Hindlimb muscle (tissue), 1 donor: ENCODE results near the gene SIDT1. TPM values are rescaled to one million over a fixed set of nuclear protein-coding genes. Genes with fewer than 3 reads are reported as not detected.

Experiments used
- DNase-seq: peaks from one replicate; pipeline ENCODE4 v3.0.0-alpha.2; 2013
- polyA plus RNA-seq: library from polyadenylated mRNA; unstranded; fragments of 120-200 nt; gene quantifications from one replicate; pipeline ENCODE4 v1.2.1, GENCODE V29; 2013; ENCODE audit not compliant: insufficient read length

Gene SIDT1
- polyA plus RNA-seq, 1 donor: 1.7 TPM

DNA sequence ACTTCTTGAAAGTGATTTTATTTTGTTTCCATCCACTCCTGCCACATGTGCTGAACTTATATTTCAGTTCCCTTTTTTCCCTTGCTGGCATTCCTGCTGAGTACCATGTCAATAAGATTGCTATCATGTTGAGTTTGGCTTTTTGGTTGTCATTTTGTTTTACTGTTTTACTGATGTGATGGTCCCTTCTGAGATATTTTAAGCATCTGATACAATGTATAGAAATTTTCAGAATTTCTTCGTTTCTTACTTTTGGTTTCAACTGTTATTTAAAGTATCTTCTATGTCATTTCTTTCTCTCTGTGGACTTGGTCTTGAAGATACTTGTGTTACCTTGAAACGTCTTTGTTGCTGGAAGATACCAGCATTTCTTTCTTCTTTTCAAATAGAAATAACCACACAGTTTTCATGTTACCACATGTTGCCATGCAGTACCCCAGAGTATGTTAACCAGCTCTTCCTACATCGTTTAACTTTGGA lies 14.1 kb downstream of the SIDT1 start:
- no peak for DNase-seq

DNA sequence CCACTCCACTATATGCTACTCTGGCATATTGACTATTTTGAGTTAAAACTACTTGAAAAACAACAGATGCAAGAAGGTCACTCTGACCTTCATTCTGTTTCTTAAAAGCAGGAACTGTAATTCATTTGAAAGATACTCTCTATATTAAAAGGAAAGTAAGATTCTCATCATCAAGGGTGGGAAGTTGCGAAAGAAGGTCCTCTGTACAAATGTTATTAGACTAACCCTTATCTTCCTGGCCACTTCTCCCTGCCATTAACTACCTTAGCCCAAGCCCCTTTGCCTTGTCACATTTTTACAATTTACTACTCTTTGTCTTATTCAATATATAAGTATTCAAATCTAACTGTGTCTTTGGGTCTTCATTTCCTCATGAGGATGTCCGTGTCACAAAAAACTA lies 16.1 kb downstream of the SIDT1 start:
- DNase-seq: no peak

DNA sequence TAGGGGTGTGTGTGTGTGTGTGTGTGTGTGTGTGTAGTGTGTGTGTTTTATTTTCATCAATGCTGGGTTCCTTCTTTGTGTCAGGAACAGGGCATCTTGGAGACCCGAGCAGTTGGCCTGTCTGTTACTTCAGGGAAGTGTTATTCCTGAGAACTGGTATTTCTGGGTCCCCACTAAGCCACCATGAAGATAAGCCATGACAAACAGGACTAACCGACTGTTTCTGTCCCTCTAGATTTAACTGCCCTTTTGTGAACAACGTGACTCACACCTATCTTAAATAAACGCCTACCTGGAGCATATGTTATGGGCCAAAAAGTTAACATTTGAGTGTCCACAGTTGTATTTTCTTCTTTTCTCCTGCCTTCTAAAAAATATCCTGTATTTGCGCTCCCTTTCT lies 19.5 kb downstream of the SIDT1 start:
- no peak for DNase-seq

DNA sequence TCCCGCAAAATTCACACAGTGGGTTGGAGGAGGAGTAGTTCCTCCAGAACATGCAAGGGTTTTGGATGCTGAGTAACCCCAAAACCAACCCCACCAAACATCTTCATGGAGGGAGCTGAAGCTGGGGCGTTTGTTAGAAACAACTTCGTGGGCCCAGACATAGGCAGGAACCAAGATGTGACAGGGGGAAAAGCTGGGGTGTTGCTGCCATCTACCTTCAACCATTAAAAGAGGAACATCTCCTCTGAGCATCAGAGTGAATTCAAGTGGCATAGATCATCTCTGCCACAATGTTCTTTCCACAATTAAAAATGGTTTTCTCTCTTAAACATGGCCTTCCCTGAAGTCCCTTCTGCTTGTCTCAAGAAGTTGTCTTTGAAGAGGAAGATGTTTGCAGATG lies 20.5 kb downstream of the SIDT1 start:
- no peak for DNase-seq

DNA sequence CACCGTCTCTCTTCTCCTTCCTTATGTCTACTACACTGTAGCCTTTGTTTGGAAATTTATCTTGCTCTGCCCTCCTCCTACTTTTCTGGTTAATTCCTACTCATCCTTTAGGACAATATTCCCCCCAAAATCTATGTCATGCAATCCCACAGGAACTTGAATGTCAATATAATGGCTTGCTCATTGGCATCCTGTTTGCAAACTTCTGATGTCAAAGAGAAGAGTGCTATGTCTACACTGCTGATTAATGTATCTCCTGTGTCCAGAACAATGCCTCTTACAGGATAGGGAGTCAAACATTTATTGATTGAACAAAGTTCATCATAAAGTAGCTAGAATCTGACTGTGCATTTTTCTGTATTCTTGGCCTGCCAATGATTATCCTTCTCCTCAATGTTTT lies 22.8 kb downstream of the SIDT1 start:
- DNase-seq: no peak

DNA sequence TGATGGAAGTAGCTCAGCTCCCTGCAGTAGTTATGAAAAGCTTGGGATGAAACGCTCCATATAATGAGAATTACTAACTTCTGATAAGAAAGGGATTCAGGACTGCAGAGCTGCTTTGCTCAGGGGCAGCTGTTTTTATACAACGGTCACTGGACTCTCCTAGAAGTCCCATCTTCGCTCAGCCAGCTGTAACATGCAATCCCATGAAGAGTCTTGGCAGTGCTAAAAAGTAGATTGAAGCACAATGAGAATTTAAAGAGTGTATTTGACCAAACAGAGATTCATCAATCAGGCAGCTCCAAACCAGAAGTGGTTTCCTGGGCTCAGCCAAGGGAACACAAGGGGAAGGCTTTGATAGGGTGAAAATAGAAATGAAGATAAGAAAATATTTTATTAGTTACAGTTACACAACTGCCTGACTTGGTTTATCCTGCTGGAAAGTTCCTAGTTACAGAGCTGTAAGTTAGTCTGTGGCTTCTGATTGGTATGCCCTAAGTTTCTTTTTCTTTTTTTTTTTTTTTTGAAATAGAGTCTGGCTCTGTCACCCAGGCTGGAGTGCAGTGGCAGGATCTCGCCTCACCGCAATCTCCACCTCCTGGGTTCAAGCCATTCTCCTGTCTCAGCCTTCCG lies 24.1 kb downstream of the SIDT1 start:
- no peak for DNase-seq

DNA sequence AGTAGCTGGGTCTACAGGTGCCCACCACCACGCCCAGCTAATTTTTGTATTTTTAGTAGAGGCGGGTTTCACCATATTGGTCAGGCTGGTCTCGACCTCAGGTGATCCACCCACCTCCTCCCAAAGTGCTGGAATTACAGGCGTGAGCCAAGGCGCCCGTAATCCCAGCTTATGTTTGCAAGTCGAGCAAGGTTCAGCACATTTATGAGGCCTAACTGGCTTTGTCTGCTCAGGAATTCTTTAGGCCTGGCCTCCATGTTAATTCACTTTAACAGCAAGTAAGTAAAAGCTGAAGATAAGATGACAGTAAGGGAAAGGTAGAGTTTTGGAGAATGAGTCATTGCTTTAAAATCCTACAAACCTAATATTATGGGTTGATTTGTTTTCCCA lies 24.6 kb downstream of the SIDT1 start:
- no peak for DNase-seq

DNA sequence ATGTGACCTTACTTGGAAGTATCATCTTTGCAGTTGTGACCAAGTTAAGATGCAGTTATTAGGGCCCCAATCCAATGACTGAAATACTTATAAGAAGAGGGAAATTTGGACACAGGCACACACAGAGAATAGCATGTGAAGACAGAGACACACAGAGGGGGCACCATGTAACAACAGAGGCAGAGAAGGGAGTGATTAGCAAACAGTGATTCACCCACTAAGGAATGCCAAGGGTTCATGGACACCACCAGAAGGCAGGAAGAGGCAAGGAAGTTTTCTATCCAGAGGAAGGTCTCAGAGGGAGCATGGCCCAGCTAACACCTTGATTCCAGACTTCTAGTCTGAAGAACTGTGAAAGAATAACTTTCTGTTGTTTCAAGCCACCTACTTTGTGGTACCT lies 25.0 kb downstream of the SIDT1 start:
- no peak for DNase-seq

DNA sequence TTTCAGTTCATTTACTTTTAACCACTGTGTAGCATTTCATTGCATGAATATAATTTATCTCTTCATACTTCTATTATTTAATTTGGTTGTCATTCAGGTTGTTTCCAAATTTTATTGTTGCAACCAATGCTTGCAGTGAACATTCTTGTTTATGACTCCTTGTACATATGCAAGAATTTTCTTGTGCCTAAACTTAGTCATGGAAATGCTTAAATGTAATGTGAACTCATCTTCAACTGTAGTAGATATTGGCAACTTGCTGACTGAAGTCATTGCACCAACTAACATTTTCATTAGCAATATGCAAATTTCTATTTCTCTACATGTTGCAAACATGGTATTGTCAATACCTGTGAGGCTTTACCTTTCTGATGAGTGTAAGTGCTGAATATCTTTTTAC lies 26.7 kb downstream of the SIDT1 start:
- no peak for DNase-seq

DNA sequence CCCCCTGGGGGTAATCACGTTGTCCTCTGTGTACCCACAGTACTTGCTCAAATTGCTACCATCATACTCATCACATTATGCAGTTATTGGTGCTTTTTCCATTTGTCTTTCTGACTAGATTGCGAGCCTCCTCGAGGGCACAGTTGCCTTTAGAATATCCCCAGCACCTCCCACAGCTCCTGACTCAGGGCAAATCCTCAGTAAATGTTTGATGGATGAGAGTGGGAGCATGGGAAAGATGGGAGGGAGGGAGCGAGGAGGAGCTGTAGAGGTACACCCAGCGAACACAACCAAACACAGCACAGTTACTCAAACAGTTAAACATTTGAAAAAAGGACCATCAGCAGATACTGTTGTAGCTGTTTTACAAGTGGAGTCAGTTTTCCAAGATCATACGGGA lies 27.9 kb downstream of the SIDT1 start:
- DNase-seq: no peak

DNA sequence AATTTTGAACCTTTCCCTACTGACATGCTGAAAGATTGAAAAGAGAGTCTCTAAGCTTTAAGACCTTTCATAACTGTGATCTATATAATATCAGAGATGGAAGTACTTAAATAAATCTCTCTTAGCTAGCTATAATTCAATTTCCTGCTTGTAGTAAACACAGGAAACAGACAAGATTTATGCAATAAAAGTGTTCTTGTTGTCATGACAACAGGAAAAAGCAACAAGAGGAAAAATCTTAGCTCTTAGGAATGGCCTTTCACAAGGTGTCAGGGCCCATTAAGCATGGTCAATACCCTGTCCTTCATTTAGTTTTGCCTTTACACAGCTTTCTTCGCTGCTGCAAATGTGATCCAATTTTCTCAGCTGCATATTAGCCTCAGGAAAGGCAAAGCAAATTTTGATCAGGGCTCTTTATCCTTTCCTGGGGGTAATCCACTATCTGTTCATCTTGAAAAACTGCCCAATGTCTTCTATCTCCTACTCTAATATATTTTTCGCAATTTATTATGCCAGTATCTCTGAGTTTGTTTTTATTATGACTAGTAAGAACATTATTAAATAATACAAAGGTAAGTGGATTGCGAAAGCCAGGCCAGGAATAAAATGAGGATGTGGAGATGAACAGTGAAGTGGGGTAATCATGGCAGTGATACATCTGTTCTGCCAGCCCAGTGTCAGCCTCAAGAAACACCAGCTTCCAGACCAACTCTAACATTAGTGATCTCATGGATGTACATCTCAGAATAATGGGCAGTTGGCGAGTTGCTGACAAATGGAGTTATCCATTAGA lies 28.7 kb downstream of the SIDT1 start:
- DNase-seq: no peak

DNA sequence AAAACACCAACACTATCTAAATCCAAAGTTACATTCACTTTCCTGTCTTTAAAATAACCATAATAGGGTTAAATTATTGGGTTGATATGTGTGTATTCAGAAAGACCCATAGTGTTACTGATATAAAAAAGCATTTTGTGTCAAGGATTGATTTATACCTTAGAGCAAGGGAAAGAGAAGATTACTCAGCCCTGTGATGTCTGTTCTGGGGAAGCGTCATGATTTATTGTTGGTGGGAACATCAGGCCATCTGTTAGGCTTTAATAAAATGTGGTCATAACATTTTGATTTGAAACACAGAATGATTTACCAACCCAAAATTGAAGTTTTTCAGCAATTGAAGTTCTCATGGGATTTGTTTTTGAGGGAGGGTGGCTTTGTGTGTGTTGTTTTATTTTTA lies 33.2 kb downstream of the SIDT1 start:
- no peak for DNase-seq

DNA sequence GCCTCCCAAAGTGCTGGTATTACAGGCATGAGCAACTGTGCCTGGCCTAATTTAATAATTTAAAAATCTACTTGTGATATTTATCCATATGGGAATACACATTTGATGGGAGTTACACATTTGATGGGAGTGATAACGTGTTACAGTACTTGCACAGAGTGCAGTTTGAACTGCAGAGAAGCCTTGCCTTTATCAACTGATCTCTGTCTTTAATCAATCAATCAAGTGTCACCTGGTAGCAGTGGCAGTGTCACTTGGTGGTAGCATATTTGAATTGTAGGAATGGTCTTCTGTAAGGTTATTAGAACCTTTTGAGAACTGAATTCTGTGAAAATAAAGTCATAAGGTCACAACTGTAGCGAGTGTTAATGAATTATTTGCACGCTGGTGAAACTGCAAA lies 37.8 kb downstream of the SIDT1 start:
- no peak for DNase-seq

DNA sequence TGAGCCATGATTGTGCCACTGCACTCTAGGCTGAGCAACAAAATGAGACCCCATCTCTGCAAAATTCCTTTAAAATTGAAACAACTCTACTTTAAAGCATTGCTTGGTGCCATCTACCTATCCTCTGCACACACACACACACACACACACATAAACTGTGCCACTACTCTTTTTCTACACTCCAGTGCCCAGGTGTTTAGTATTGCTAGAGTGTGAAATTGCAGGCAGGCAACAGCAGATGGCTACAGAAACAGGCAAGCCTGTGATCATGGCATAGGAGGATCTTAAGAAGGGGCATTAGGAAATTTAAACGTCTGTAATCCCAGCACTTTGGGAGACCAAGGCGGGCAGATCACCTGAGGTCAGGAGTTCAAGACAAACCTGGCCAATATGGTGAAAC lies 39.0 kb downstream of the SIDT1 start:
- no peak for DNase-seq

DNA sequence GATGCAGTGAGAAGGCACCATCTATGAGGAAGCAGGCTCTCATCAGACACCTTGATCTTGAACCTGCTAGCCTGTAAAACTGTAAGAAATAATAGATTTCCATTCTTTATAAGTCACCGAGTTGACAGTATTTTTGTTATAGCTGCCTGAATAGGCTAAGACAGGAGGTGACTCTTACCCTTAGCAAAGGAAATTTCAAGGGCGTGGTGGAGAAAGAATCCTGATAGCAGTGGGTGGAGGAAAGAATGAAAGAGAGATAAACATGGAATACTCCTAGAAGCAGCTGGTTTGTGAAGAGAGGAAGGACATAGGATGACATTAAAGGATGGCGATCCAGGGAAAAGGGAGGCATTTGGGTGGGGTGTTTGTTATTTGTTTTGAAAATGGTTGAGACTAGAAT lies 41.4 kb downstream of the SIDT1 start:
- DNase-seq: no peak

DNA sequence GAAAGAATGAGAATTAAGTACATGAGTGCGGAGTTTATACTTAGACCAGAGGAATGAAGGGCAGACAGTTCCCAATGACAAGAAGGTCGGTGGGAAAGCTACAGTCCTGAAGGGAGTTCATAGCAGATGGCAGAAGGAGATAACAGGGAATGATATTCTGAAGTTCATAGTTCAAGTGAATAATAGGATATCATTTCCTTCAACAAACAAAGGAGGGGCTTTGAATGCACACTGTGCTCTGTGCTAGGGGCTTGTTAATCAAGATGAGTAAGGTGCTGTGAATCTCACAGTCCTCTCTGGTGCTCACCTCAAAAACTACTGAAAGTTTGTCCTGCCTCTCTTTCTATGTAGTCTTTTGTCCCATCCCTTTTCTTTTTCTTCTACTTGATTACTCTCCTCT lies 41.9 kb downstream of the SIDT1 start:
- DNase-seq: no peak

DNA sequence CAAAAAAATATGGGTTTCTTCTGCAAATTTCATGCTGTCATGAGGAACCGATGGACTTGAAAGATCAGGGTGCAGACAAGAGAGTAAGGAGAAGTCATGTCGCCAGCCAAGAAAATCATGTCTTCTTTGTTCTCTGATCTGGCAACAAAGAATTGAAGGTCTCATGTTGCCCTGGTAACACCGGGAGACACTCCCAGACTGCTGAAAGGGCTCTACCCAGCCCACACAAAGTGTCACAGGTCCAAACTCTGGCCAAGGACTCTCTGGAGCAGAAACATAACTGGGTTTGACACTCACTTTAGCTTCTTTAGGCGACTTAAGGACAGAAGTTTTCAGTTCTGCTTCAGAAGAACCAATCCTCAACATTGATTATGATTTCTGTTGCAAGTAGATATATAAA lies 42.9 kb downstream of the SIDT1 start:
- no peak for DNase-seq

DNA sequence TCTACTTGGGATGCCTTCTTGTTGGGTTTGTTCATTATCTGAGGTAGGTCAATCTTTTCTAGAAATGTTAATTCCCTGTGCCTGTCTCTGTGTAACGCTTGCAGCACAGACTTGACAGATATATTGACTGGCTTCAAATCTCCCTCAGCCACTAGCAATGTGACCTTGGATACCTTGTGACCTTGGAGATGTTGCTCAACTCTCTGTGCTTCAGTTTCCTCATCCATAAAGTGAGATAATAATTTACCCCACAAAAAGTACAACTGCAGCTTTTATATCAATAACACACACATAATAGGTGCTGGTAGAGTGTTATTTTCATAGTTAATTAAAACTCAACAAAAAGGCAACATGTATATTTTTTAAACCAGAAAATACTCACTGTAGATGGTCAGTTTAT lies 52.9 kb downstream of the SIDT1 start:
- DNase-seq: no peak

DNA sequence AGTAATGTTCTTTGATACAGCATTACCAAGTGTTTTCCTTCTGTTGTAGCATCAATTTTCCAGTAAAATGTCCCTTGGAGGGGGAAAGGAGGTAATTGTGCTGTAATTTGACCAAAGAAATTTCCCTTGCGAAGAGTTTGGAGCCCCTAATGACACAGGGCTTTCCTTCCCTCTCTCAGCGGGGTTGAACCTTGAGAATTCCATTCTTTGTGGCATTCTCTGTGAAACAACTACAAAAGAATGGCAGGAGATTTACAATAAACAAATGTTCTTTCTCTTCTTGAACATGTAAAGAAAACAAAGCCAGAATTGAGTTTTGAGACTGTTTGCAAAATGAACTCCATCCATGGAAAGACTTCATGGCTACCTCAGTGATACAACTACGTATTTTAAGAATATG lies 53.4 kb downstream of the SIDT1 start:
- DNase-seq: no peak

DNA sequence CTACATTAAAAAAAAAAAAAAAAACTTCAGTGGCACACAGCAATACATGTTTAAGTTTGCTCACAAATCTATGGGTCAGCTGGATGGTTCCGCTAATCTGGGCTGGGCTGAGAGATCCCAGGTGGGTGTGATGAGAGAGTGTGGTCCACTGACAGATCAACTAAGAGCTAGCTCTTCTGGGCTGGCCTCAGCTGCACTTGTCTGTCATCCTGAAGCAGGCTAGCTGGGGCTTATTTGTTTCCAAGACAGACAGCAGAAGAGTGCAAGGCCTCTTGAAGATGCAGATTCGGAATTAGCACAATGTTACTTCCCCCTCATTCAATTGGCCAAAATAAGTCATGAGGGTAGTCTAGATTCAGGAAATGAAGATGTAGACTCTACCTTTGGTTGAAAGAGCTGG lies 56.5 kb downstream of the SIDT1 start:
- no peak for DNase-seq

DNA sequence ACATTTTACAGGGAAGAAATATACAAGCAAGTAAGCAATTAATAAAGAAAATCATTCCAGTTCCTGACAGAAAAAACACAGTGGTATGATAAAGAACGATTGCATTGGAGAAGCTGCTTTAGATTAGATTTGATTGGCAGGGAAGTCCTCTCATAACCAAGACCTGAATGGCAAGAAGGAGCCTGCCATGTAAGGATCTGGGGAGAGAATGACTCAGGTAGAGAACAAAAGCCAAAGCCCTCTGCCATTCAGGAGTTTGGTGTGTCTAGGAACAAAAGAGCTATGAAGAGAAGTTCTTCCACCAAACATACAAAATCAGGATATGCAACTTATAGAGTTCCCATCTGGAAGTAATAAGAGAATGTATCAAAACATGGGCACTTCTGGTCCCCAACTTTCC lies 57.6 kb downstream of the SIDT1 start:
- DNase-seq: no peak

DNA sequence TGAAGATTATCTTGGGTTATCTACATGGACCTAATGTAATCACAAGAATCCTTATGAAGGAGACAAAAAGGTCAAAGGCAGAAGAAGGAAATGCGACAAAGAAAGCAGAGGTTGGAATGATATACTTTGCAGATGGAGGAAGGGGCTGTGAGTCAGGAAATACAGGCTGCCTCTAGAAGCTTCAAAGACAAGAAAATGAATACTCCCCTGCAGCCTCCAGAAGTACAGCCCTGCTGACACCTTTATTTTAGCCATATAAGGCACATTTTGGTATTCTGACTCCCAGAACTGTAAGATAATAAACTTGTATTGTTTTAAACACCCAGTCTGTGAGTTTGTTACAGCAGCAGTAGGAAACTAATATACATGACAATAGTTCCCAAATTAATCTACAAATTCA lies 58.6 kb downstream of the SIDT1 start:
- no peak for DNase-seq

DNA sequence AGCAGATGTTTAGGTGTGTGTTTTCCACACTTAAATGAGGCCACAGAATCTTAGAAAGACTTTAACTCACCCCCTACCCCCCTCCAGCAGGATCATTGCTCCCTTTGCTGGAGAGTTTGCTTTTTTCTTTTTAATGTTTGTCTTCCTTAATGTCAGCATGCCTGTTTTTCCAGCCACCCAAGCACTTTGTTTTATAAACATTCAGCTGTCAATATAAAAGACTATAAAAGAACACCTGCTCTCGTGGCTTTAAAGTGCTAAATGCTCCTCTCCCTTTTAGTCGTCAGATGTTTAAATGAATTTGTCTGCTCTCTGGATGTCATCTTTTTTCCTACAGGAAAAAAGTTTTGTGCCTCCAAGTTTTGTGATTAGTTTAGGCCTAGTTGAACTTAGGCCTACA lies 61.7 kb downstream of the SIDT1 start:
- DNase-seq: no peak

DNA sequence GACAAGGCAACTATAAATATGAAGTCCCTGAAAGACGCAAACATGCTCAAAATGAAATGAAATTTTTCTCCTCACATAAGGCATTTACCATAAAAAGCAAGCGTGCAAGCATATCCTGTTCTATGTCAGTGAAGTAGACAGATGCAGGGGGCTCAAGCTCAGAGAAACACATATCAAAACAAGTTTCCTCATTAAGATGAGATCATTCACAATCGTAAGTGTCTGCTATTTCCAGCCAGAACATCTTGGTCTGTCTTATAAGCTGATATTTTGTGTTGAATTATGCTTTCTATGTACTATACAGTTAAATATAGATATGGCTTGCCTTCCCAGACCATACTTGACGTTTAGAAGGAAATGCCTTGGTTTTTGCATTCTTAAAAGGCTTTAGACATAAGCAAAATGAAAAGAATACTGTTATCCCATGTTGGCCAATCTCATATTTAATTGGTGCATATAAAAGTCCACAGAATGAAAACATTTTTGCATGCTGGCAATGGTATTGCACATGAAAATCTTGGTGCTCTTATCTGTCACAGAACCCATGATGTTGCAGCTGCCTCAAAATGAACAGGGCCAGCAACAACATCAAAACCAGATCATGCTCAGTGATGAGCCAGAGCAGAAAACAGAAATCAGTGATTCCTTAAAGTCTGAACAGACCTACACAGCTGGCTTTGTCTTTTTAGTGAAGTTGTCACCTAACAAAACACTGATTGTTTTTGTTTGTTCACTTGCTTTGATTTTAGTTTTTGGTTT lies 65.4 kb downstream of the SIDT1 start:
- no peak for DNase-seq
